Osteocyte (in vitro differentiated cells): ENCODE results near the gene STK16. TPM values are rescaled to one million over a fixed set of nuclear protein-coding genes. Genes with fewer than 3 reads are reported as not detected.

Source experiments
- DNase-seq: peaks from one replicate; pipeline ENCODE4 v3.0.0; 2021; ENCODE audit warnings: mixed read lengths; ENCODE audit not compliant: unreplicated experiment; ENCODE audit errors: extremely low spot score
- H3K27ac Mint-ChIP-seq: one replicate; pipeline ENCODE4 v1.8.0; 2021; ENCODE audit warnings: mild to moderate bottlenecking, mixed read lengths; ENCODE audit not compliant: unreplicated experiment
- H3K27me3 Mint-ChIP-seq: one replicate; pipeline ENCODE4 v1.8.0; 2021; ENCODE audit warnings: mixed read lengths; ENCODE audit not compliant: unreplicated experiment
- H3K36me3 Mint-ChIP-seq: one replicate; pipeline ENCODE4 v1.8.0; 2021; ENCODE audit warnings: mixed read lengths; ENCODE audit not compliant: unreplicated experiment
- H3K4me1 Mint-ChIP-seq: one replicate; pipeline ENCODE4 v1.8.0; 2021; ENCODE audit warnings: mixed read lengths; ENCODE audit not compliant: unreplicated experiment
- H3K4me3 Mint-ChIP-seq: one replicate; pipeline ENCODE4 v1.8.0; 2021; ENCODE audit warnings: mild to moderate bottlenecking, moderate library complexity, mixed read lengths; ENCODE audit not compliant: unreplicated experiment
- H3K9me3 Mint-ChIP-seq: one replicate; pipeline ENCODE4 v1.8.0; 2021; ENCODE audit warnings: mixed read lengths; ENCODE audit not compliant: unreplicated experiment
- CTCF ChIP-seq: fragments of 200-600 bp; sonication (generic); IDR thresholded peaks from 2 replicates; pipeline ENCODE4 v1.5.0; 2021; ENCODE audit warnings: antibody characterized with exemption, mild to moderate bottlenecking, moderate library complexity
- total RNA-seq: library from RNA; stranded (reverse); gene quantifications from 2 replicates; pipeline ENCODE4 v1.2.1, GENCODE V29; 2021

Gene STK16
- total RNA-seq, 1 donor from 2014 or later: 28.3 TPM

- H3K9me3 Mint-ChIP-seq: no peaks in the 10 kb centered on the region
- no peak for DNase-seq
- peaks cover 25% of the 10 kb centered on the region for H3K4me1 Mint-ChIP-seq
- H3K4me3 Mint-ChIP-seq: no peak overlapping the region
- no peak overlapping the region for H3K27ac Mint-ChIP-seq
- TF ChIP-seq CTCF: no peak
- H3K27me3 Mint-ChIP-seq: no peaks in the 10 kb centered on the region
- peaks cover 22% of the 10 kb centered on the region for H3K36me3 Mint-ChIP-seq
These were observed 34.4 kb upstream of the STK16 start for GRCh38 chr2:219210886-219211362.

GRCh38 chr2:219213026-219213415 lies 32.3 kb upstream of the STK16 start:
- Mint-ChIP-seq H3K4me3 (no peak overlapping the region), H3K27ac (no peak overlapping the region), H3K36me3 (peaks cover 22% of the 10 kb centered on the region), H3K4me1 (peaks cover 24% of the 10 kb centered on the region), H3K27me3 (no peaks in the 10 kb centered on the region), H3K9me3 (no peaks in the 10 kb centered on the region)
- TF ChIP-seq CTCF: no peak
- DNase-seq: no peak

- H3K4me1 Mint-ChIP-seq: peaks cover 19% of the 10 kb centered on the region
- no peaks in the 10 kb centered on the region for H3K27me3 Mint-ChIP-seq
- no peak overlapping the region for H3K27ac Mint-ChIP-seq
- no peak for DNase-seq
- no peak overlapping the region for H3K4me3 Mint-ChIP-seq
- no peaks in the 10 kb centered on the region for H3K9me3 Mint-ChIP-seq
- TF ChIP-seq CTCF: no peak
- H3K36me3 Mint-ChIP-seq: peaks cover 17% of the 10 kb centered on the region
These were observed 31.7 kb upstream of the STK16 start for GRCh38 chr2:219213486-219214071.

- Mint-ChIP-seq H3K36me3 (peaks cover 17% of the 10 kb centered on the region), H3K9me3 (no peaks in the 10 kb centered on the region), H3K27ac (peak overlapping the region; percentile 33), H3K4me3 (no peak overlapping the region), H3K4me1 (peaks cover 21% of the 10 kb centered on the region), H3K27me3 (no peaks in the 10 kb centered on the region)
- no peak for DNase-seq
- no peak for TF ChIP-seq CTCF
These were observed 31.1 kb upstream of the STK16 start for GRCh38 chr2:219214141-219214540.

- Mint-ChIP-seq H3K36me3 (peaks cover 17% of the 10 kb centered on the region), H3K4me1 (peaks cover 25% of the 10 kb centered on the region), H3K4me3 (no peak overlapping the region), H3K27ac (peak overlapping the region; percentile 5), H3K27me3 (no peaks in the 10 kb centered on the region), H3K9me3 (no peaks in the 10 kb centered on the region)
- no peak for TF ChIP-seq CTCF
- no peak for DNase-seq
These were observed 30.5 kb upstream of the STK16 start for GRCh38 chr2:219214786-219215185.
